Measurements from ENCODE around the gene SLC4A4.
"Not testable (repeated sequence)": the region's sequence is repeated elsewhere in the genome, so short reads cannot be mapped to it uniquely, and the experiment has no call there.

SLC4A4 gene

GRCh38 chr4:71360844-71361243, 22.0 kb downstream of the SLC4A4 start:
- DNase-seq: no peak

- no peak for DNase-seq
Measured at GRCh38 chr4:71361476-71361875, 22.7 kb downstream of the SLC4A4 start.

GRCh38 chr4:71366766-71367165, 27.9 kb downstream of the SLC4A4 start:
- no peak for DNase-seq

GRCh38 chr4:71367546-71367945, 28.7 kb downstream of the SLC4A4 start:
- DNase-seq: no peak

- no peak for DNase-seq
Measured at GRCh38 chr4:71368906-71369305, 30.1 kb downstream of the SLC4A4 start.

- DNase-seq: no peak
Measured at GRCh38 chr4:71369536-71369935, 30.7 kb downstream of the SLC4A4 start.

- no peak for DNase-seq
Measured at GRCh38 chr4:71375494-71375893, 36.7 kb downstream of the SLC4A4 start.

- DNase-seq: no peak
Measured at GRCh38 chr4:71377561-71377960, 38.7 kb downstream of the SLC4A4 start.

GRCh38 chr4:71379126-71379525, 40.3 kb downstream of the SLC4A4 start:
- no peak for DNase-seq

- DNase-seq: no peak
Measured at GRCh38 chr4:71380788-71381187, 42.0 kb downstream of the SLC4A4 start.

- DNase-seq: no peak
Measured at GRCh38 chr4:71382125-71382899, 43.5 kb downstream of the SLC4A4 start.

GRCh38 chr4:71382900-71383560, 44.2 kb downstream of the SLC4A4 start:
- DNase-seq: no peak

- no peak for DNase-seq
Measured at GRCh38 chr4:71383984-71384383, 45.2 kb downstream of the SLC4A4 start.

- no peak for DNase-seq
Measured at GRCh38 chr4:71389149-71389827, 50.5 kb downstream of the SLC4A4 start.

GRCh38 chr4:71392109-71392508, 53.3 kb downstream of the SLC4A4 start:
- no peak for DNase-seq

GRCh38 chr4:71396382-71396781, 57.6 kb downstream of the SLC4A4 start:
- no peak for DNase-seq

- no peak for DNase-seq
Measured at GRCh38 chr4:71400810-71401209, 62.0 kb downstream of the SLC4A4 start.

- no peak for DNase-seq
Measured at GRCh38 chr4:71402616-71403015, 63.8 kb downstream of the SLC4A4 start.

GRCh38 chr4:71404049-71404448, 65.2 kb downstream of the SLC4A4 start:
- no peak for DNase-seq

- DNase-seq: no peak
Measured at GRCh38 chr4:71405791-71406190, 67.0 kb downstream of the SLC4A4 start.

- no peak for DNase-seq
Measured at GRCh38 chr4:71406459-71406963, 67.7 kb downstream of the SLC4A4 start.

GRCh38 chr4:71408961-71409360, 70.1 kb downstream of the SLC4A4 start:
- not testable (repeated sequence) for DNase-seq

- no peak for DNase-seq
Measured at GRCh38 chr4:71411981-71412380, 73.2 kb downstream of the SLC4A4 start.

- no peak for DNase-seq
Measured at GRCh38 chr4:71415491-71415890, 76.7 kb downstream of the SLC4A4 start.
